GM23338 (cell line): ENCODE results near the gene PRM3. TPM values are rescaled to one million over a fixed set of nuclear protein-coding genes. Genes with fewer than 3 reads are reported as not detected.
A peak's percentile ranks its signal among the peaks of the same experiment; 100 is the strongest.

Experiments
- ATAC-seq: fragments of 200-7000 bp; cut with Tn5 transposase; 3 replicates; pipeline ENCODE4 v1.9.1; 2020
- DNase-seq: peaks from one replicate; pipeline ENCODE4 v3.0.0-alpha.2; 2015; ENCODE audit warnings: low spot score
- H2AFZ ChIP-seq: fragments of 200-600 bp; sonication (generic); 2 replicates; pipeline ENCODE4 v1.8.0; 2016; ENCODE audit warnings: antibody characterized with exemption, mild to moderate bottlenecking, moderate library complexity
- H3F3A ChIP-seq: fragments of 200-600 bp; sonication (generic); replicated peaks from 2 replicates; pipeline ENCODE4 v1.8.0; 2017; ENCODE audit warnings: antibody characterized with exemption, mixed run types, low read depth
- H3K27ac ChIP-seq: fragments of 200-600 bp; sonication (generic); 2 replicates; pipeline ENCODE4 v1.6.1; 2016; ENCODE audit warnings: low read depth
- H3K27me3 ChIP-seq: fragments of 200-600 bp; sonication (generic); 2 replicates; pipeline ENCODE4 v1.8.0; 2016; ENCODE audit warnings: mild to moderate bottlenecking, mixed run types, moderate library complexity; ENCODE audit not compliant: insufficient read depth
- H3K36me3 ChIP-seq: fragments of 200-600 bp; sonication (generic); 2 replicates; pipeline ENCODE4 v1.8.0; 2016; ENCODE audit warnings: mild to moderate bottlenecking; ENCODE audit not compliant: insufficient read depth
- H3K4me1 ChIP-seq: fragments of 200-600 bp; sonication (generic); 2 replicates; pipeline ENCODE4 v1.8.0; 2016; ENCODE audit warnings: mild to moderate bottlenecking, moderate library complexity; ENCODE audit not compliant: insufficient read depth
- H3K4me2 ChIP-seq: fragments of 200-600 bp; sonication (generic); 2 replicates; pipeline ENCODE4 v1.7.1; 2017; ENCODE audit warnings: mixed run types
- H3K4me3 ChIP-seq: fragments of 200-600 bp; sonication (generic); 2 replicates; pipeline ENCODE4 v1.6.1; 2016; ENCODE audit warnings: mixed run types
- H3K79me2 ChIP-seq: fragments of 200-600 bp; sonication (generic); replicated peaks from 2 replicates; pipeline ENCODE4 v1.8.0; 2017; ENCODE audit warnings: mild to moderate bottlenecking; ENCODE audit not compliant: insufficient read depth
- H3K9me2 ChIP-seq: fragments of 200-600 bp; sonication (generic); 2 replicates; pipeline ENCODE4 v1.8.0; 2017; ENCODE audit not compliant: insufficient read depth
- H4K20me1 ChIP-seq: fragments of 200-600 bp; sonication (generic); replicated peaks from 2 replicates; pipeline ENCODE4 v1.8.0; 2017; ENCODE audit warnings: mild to moderate bottlenecking; ENCODE audit not compliant: insufficient read depth
- H3K27ac Mint-ChIP-seq: 2 replicates; pipeline ENCODE4 v1.8.0; 2020; ENCODE audit warnings: inconsistent platforms, mild to moderate bottlenecking, moderate library complexity, mixed read lengths
- H3K27me3 Mint-ChIP-seq: 3 replicates; pipeline ENCODE4 v1.8.0; 2022; ENCODE audit warnings: low read depth, mild to moderate bottlenecking, moderate library complexity, mixed read lengths, inconsistent platforms; ENCODE audit not compliant: insufficient read depth, poor library complexity
- H3K36me3 Mint-ChIP-seq: 3 replicates; pipeline ENCODE4 v1.8.0; 2021; ENCODE audit warnings: low read depth, mild to moderate bottlenecking, inconsistent platforms, moderate library complexity, mixed read lengths
- H3K4me1 Mint-ChIP-seq: 3 replicates; pipeline ENCODE4 v1.8.0; 2020; ENCODE audit warnings: mild to moderate bottlenecking, inconsistent platforms, mixed read lengths
- H3K4me3 Mint-ChIP-seq: 3 replicates; pipeline ENCODE4 v1.8.0; 2021; ENCODE audit warnings: moderate library complexity, mild to moderate bottlenecking, inconsistent platforms, mixed read lengths
- H3K9me3 Mint-ChIP-seq: 3 replicates; pipeline ENCODE4 v1.8.0; 2020; ENCODE audit warnings: moderate library complexity, mild to moderate bottlenecking, inconsistent platforms, mixed read lengths
- CREB1 ChIP-seq: fragments of 250-450 bp; sonication (Bioruptor Pico); IDR thresholded peaks from 2 replicates; pipeline ENCODE4 v1.5.0; 2020; ENCODE audit warnings: low read depth, mild to moderate bottlenecking, moderate library complexity
- CTCF ChIP-seq, 2 experiments: fragments of 200-600 bp in 1 of 2; sonication (generic) in 1 of 2; conservative IDR thresholded peaks; 2 replicates each; pipeline versions ENCODE4 v1.5.1 to v1.6.1; 2016 to 2017; ENCODE audit warnings: antibody characterized with exemption in 2 of 2, low read depth in 2 of 2, mild to moderate bottlenecking in 2 of 2, moderate library complexity in 1 of 2
- ETS1 ChIP-seq: IDR thresholded peaks from 2 replicates; pipeline ENCODE4 v1.6.1; 2016; ENCODE audit warnings: antibody characterized with exemption
- EZH2phosphoT487 ChIP-seq: fragments of 200-600 bp; sonication (generic); IDR thresholded peaks from one replicate; pipeline ENCODE4 v1.8.1; 2018; ENCODE audit warnings: antibody characterized with exemption; ENCODE audit not compliant: unreplicated experiment
- JUNB ChIP-seq: IDR thresholded peaks from one replicate; pipeline ENCODE4 v1.6.1; 2016; ENCODE audit warnings: antibody characterized with exemption; ENCODE audit not compliant: unreplicated experiment
- NANOG ChIP-seq: IDR thresholded peaks from 2 replicates; pipeline ENCODE4 v1.6.1; 2016; ENCODE audit warnings: antibody characterized with exemption, borderline replicate concordance
- REST ChIP-seq: IDR thresholded peaks from one replicate; pipeline ENCODE4 v1.6.1; 2018; ENCODE audit warnings: antibody characterized with exemption; ENCODE audit not compliant: unreplicated experiment
- STAT1 ChIP-seq: IDR thresholded peaks from one replicate; pipeline ENCODE4 v1.6.1; 2016; ENCODE audit warnings: antibody characterized with exemption; ENCODE audit not compliant: unreplicated experiment
- ZNF331 ChIP-seq: fragments of 250-450 bp; sonication (Bioruptor Pico); IDR thresholded peaks from 2 replicates; pipeline ENCODE4 v1.5.0; 2020; ENCODE audit warnings: low read depth, mild to moderate bottlenecking, moderate library complexity
- ZNF462 ChIP-seq: fragments of 250-450 bp; sonication (Bioruptor Pico); IDR thresholded peaks from 2 replicates; pipeline ENCODE4 v1.5.0; 2020; ENCODE audit warnings: mild to moderate bottlenecking, moderate library complexity
- polyA plus RNA-seq: library from polyadenylated mRNA; unstranded; fragments of >200 nt; fragmentation: Nextera tagmentation; extraction: Ambion mirVana; gene quantifications from 2 replicates; pipeline ENCODE4 v1.2.1, GENCODE V29; 2016
- total RNA-seq: library from RNA; depleted of rRNA; stranded (reverse); fragments of >200 nt; shearing (Covaris generic); gene quantifications from 2 replicates; pipeline ENCODE4 v1.2.3, GENCODE V29; 2014

Gene PRM3
- total and polyA plus RNA-seq, 2 experiments from 2014 or later: not detected

GRCh38 chr16:11274964-11275363 is 1.5 kb upstream of the PRM3 start:
- no peak for TF ChIP-seq STAT1
- no peak for TF ChIP-seq ZNF462
- TF ChIP-seq NANOG: no peak
- TF ChIP-seq EZH2phosphoT487: no peak
- TF ChIP-seq REST: no peak
- TF ChIP-seq ZNF331 (CRISPR knock-in tag): no peak
- TF ChIP-seq CREB1 (CRISPR knock-in tag): no peak
- no peak for TF ChIP-seq ETS1
- no peak for TF ChIP-seq CTCF (conservative IDR thresholded peaks at IDR 0.05; ENCODE audit: low read depth in 2 of 2)
- no peak for TF ChIP-seq JUNB
- peaks cover 14% of the 10 kb centered on the region for H3K27me3 Mint-ChIP-seq

More at GRCh38 chr16:11274964-11275363, 1.5 kb upstream of the PRM3 start:
- Histone ChIP-seq H3K4me1 (no peaks in the 10 kb centered on the region; the same call in 1 of the 2 replicates), H3K4me3 (no peak overlapping the region), H3K27me3 (no peaks in the 10 kb centered on the region), H2AFZ (peak overlapping the region; percentile 23; the same call in 1 of the 2 replicates), H3K36me3 (no peaks in the 10 kb centered on the region), H3F3A (0 out of 2 replicates have a peak, but pooled peaks cover 3% of the 10 kb centered on the region), H3K79me2 (no peaks in the 10 kb centered on the region), H3K4me2 (no peak overlapping the region), H3K9me2 (no peaks in the 10 kb centered on the region), H3K27ac (no peak overlapping the region), H4K20me1 (no peaks in the 10 kb centered on the region)
- Mint-ChIP-seq H3K4me1 (peaks cover 11% of the 10 kb centered on the region), H3K4me3 (no peak overlapping the region), H3K36me3 (no peaks in the 10 kb centered on the region; the same call in 2 of the 3 replicates), H3K9me3 (peaks cover 3% of the 10 kb centered on the region; the same call in 1 of the 3 replicates), H3K27ac (no peak overlapping the region)
- DNase-seq (no peak), ATAC-seq (no peak)
